Neural progenitor cell (in vitro differentiated cells): ENCODE results near the gene LGI4.

Source experiments
- CTCF ChIP-seq: fragments of 200-600 bp; sonication (generic); IDR thresholded peaks from 2 replicates; pipeline ENCODE4 v1.5.1; 2017; ENCODE audit warnings: antibody characterized with exemption, mild to moderate bottlenecking
- EZH2 ChIP-seq: fragments of 200-600 bp; sonication (generic); IDR thresholded peaks from 2 replicates; pipeline ENCODE4 v1.6.1; 2017; ENCODE audit warnings: antibody characterized with exemption, mild to moderate bottlenecking, moderate library complexity
- EZH2phosphoT487 ChIP-seq: fragments of 200-600 bp; sonication (generic); IDR thresholded peaks from 2 replicates; pipeline ENCODE4 v1.6.1; 2017; ENCODE audit warnings: antibody characterized with exemption

- TF ChIP-seq EZH2phosphoT487 (no peak), EZH2 (no peak), CTCF (no peak)
These were observed 39.0 kb downstream of the LGI4 start for GRCh38 chr19:35095667-35096368.
